ENCODE data around the gene ZNF546.

- TF ChIP-seq, protein P1, sequence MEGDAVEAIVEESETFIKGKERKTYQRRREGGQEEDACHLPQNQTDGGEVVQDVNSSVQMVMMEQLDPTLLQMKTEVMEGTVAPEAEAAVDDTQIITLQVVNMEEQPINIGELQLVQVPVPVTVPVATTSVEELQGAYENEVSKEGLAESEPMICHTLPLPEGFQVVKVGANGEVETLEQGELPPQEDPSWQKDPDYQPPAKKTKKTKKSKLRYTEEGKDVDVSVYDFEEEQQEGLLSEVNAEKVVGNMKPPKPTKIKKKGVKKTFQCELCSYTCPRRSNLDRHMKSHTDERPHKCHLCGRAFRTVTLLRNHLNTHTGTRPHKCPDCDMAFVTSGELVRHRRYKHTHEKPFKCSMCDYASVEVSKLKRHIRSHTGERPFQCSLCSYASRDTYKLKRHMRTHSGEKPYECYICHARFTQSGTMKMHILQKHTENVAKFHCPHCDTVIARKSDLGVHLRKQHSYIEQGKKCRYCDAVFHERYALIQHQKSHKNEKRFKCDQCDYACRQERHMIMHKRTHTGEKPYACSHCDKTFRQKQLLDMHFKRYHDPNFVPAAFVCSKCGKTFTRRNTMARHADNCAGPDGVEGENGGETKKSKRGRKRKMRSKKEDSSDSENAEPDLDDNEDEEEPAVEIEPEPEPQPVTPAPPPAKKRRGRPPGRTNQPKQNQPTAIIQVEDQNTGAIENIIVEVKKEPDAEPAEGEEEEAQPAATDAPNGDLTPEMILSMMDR (IDR thresholded peaks at IDR 0.05): no peak
- no peak for TF ChIP-seq NR3C1 (CRISPR knock-in tag; conservative IDR thresholded peaks at IDR 0.05; ENCODE audit: low read depth)
- TF ChIP-seq MAX (CRISPR knock-in tag; IDR thresholded peaks at IDR 0.05): no peak
- no peak for TF ChIP-seq RELA (CRISPR knock-in tag; IDR thresholded peaks at IDR 0.05; ENCODE audit: borderline replicate concordance)
- TF ChIP-seq ATF1 (CRISPR knock-in tag; IDR thresholded peaks at IDR 0.05): no peak
- no peak for TF ChIP-seq EMX1 (CRISPR knock-in tag; IDR thresholded peaks at IDR 0.05)
- TF ChIP-seq IRF2 (CRISPR knock-in tag; IDR thresholded peaks at IDR 0.05; ENCODE audit: borderline replicate concordance, low read depth): no peak
- no peak for TF ChIP-seq ATF3 (CRISPR knock-in tag; conservative IDR thresholded peaks at IDR 0.05)
- TF ChIP-seq MYBL2 (CRISPR knock-in tag; IDR thresholded peaks at IDR 0.05): no peak
- TF ChIP-seq HMGXB4 (CRISPR knock-in tag; IDR thresholded peaks at IDR 0.05): no peak
- TF ChIP-seq NFE2L1 (CRISPR knock-in tag; IDR thresholded peaks at IDR 0.05): no peak
- TF ChIP-seq CREB1 (CRISPR knock-in tag; IDR thresholded peaks at IDR 0.05): no peak
- TF ChIP-seq FOXK1 (CRISPR knock-in tag; IDR thresholded peaks at IDR 0.05): no peak
- TF ChIP-seq NFYB (CRISPR knock-in tag; conservative IDR thresholded peaks at IDR 0.05; ENCODE audit: low read depth): no peak
These were observed 37.2 kb downstream of the ZNF546 start for GRCh38 chr19:40033989-40034560.

Data from WTC11 (cell line).